Measurements from ENCODE around the gene FAM3A.
"Not testable (repeated sequence)": the region's sequence is repeated elsewhere in the genome, so short reads cannot be mapped to it uniquely, and the experiment has no call there.

The FAM3A gene

GRCh38 chrX:154515966-154516655 is at the start of gene FAM3A:
TSS of gene FAM3A (minus strand) at chrX:154516232. CDS start at chrX:154515772, 460 bp downstream.
- DNase-seq (ENCODE audit: low read depth in 2 of 2, low spot score in 1 of 2): peak; percentile 80 to 86

GRCh38 chrX:154562295-154562694 is 46.3 kb upstream of the FAM3A start:
- DNase-seq (ENCODE audit: low read depth in 2 of 2, low spot score in 1 of 2): not testable (repeated sequence)

GRCh38 chrX:154560326-154560725 is 44.3 kb upstream of the FAM3A start:
- DNase-seq (ENCODE audit: low read depth in 2 of 2, low spot score in 1 of 2): not testable (repeated sequence)

- DNase-seq (ENCODE audit: low read depth in 2 of 2, low spot score in 1 of 2): not testable (repeated sequence)
Measured at GRCh38 chrX:154558896-154559295, 42.9 kb upstream of the FAM3A start.

GRCh38 chrX:154558060-154558690 is 42.1 kb upstream of the FAM3A start:
- DNase-seq (ENCODE audit: low read depth in 2 of 2, low spot score in 1 of 2): not testable (repeated sequence)

- DNase-seq (ENCODE audit: low read depth in 2 of 2, low spot score in 1 of 2): not testable (repeated sequence)
Measured at GRCh38 chrX:154552112-154552806, 36.2 kb upstream of the FAM3A start.

- DNase-seq (ENCODE audit: low read depth in 2 of 2, low spot score in 1 of 2): no peak
Measured at GRCh38 chrX:154549766-154550165, 33.7 kb upstream of the FAM3A start.

- no peak for DNase-seq (ENCODE audit: low read depth in 2 of 2, low spot score in 1 of 2)
Measured at GRCh38 chrX:154548028-154548316, 31.9 kb upstream of the FAM3A start.

- peak; percentile 64 to 74 for DNase-seq (ENCODE audit: low read depth in 2 of 2, low spot score in 1 of 2)
Measured at GRCh38 chrX:154547245-154548027, 31.4 kb upstream of the FAM3A start, which contains the start of gene IKBKG. TSS of gene IKBKG (plus strand) at chrX:154547620. CDS start at chrX:154552003, 4,383 bp downstream.

- peak; percentile 34 to 65 for DNase-seq (ENCODE audit: low read depth in 2 of 2, low spot score in 1 of 2)
Measured at GRCh38 chrX:154546354-154547244, 30.6 kb upstream of the FAM3A start, which contains the start of gene G6PD. TSS of gene G6PD (minus strand) at chrX:154546846. CDS start at chrX:154546155, 691 bp downstream.

GRCh38 chrX:154545673-154546274 is 29.7 kb upstream of the FAM3A start:
- no peak for DNase-seq (ENCODE audit: low read depth in 2 of 2, low spot score in 1 of 2)

GRCh38 chrX:154542723-154543424 is 26.8 kb upstream of the FAM3A start:
- DNase-seq (ENCODE audit: low read depth in 2 of 2, low spot score in 1 of 2): no peak

GRCh38 chrX:154541896-154542722 is 26.1 kb upstream of the FAM3A start:
- peak in 1 of 2 donors; percentile 25 for DNase-seq (ENCODE audit: low read depth in 2 of 2, low spot score in 1 of 2)

- DNase-seq (ENCODE audit: low read depth in 2 of 2, low spot score in 1 of 2): no peak
Measured at GRCh38 chrX:154541589-154541895, 25.5 kb upstream of the FAM3A start.

- DNase-seq (ENCODE audit: low read depth in 2 of 2, low spot score in 1 of 2): no peak
Measured at GRCh38 chrX:154540897-154541535, 25.0 kb upstream of the FAM3A start.

- not testable (repeated sequence) for DNase-seq (ENCODE audit: low read depth in 2 of 2, low spot score in 1 of 2)
Measured at GRCh38 chrX:154540365-154540764, 24.3 kb upstream of the FAM3A start.

- DNase-seq (ENCODE audit: low read depth in 2 of 2, low spot score in 1 of 2): no peak
Measured at GRCh38 chrX:154539077-154539476, 23.0 kb upstream of the FAM3A start.

GRCh38 chrX:154535892-154536291 is 19.9 kb upstream of the FAM3A start:
- DNase-seq (ENCODE audit: low read depth in 2 of 2, low spot score in 1 of 2): no peak
